GM23338 (cell line): ENCODE data around the gene PLA2G7. TPM values are rescaled to one million over a fixed set of nuclear protein-coding genes. Genes with fewer than 3 reads are reported as not detected.

Source experiments
- ATAC-seq: fragments of 200-7000 bp; cut with Tn5 transposase; 3 replicates; pipeline ENCODE4 v1.9.1; 2020
- DNase-seq: peaks from one replicate; pipeline ENCODE4 v3.0.0-alpha.2; 2015; ENCODE audit warnings: low spot score
- H2AFZ ChIP-seq: fragments of 200-600 bp; sonication (generic); 2 replicates; pipeline ENCODE4 v1.8.0; 2016; ENCODE audit warnings: antibody characterized with exemption, mild to moderate bottlenecking, moderate library complexity
- H3F3A ChIP-seq: fragments of 200-600 bp; sonication (generic); replicated peaks from 2 replicates; pipeline ENCODE4 v1.8.0; 2017; ENCODE audit warnings: antibody characterized with exemption, mixed run types, low read depth
- H3K27ac ChIP-seq: fragments of 200-600 bp; sonication (generic); 2 replicates; pipeline ENCODE4 v1.6.1; 2016; ENCODE audit warnings: low read depth
- H3K27me3 ChIP-seq: fragments of 200-600 bp; sonication (generic); 2 replicates; pipeline ENCODE4 v1.8.0; 2016; ENCODE audit warnings: mild to moderate bottlenecking, mixed run types, moderate library complexity; ENCODE audit not compliant: insufficient read depth
- H3K36me3 ChIP-seq: fragments of 200-600 bp; sonication (generic); 2 replicates; pipeline ENCODE4 v1.8.0; 2016; ENCODE audit warnings: mild to moderate bottlenecking; ENCODE audit not compliant: insufficient read depth
- H3K4me1 ChIP-seq: fragments of 200-600 bp; sonication (generic); 2 replicates; pipeline ENCODE4 v1.8.0; 2016; ENCODE audit warnings: mild to moderate bottlenecking, moderate library complexity; ENCODE audit not compliant: insufficient read depth
- H3K4me2 ChIP-seq: fragments of 200-600 bp; sonication (generic); 2 replicates; pipeline ENCODE4 v1.7.1; 2017; ENCODE audit warnings: mixed run types
- H3K4me3 ChIP-seq: fragments of 200-600 bp; sonication (generic); 2 replicates; pipeline ENCODE4 v1.6.1; 2016; ENCODE audit warnings: mixed run types
- H3K79me2 ChIP-seq: fragments of 200-600 bp; sonication (generic); replicated peaks from 2 replicates; pipeline ENCODE4 v1.8.0; 2017; ENCODE audit warnings: mild to moderate bottlenecking; ENCODE audit not compliant: insufficient read depth
- H3K9me2 ChIP-seq: fragments of 200-600 bp; sonication (generic); 2 replicates; pipeline ENCODE4 v1.8.0; 2017; ENCODE audit not compliant: insufficient read depth
- H4K20me1 ChIP-seq: fragments of 200-600 bp; sonication (generic); replicated peaks from 2 replicates; pipeline ENCODE4 v1.8.0; 2017; ENCODE audit warnings: mild to moderate bottlenecking; ENCODE audit not compliant: insufficient read depth
- H3K27ac Mint-ChIP-seq: 2 replicates; pipeline ENCODE4 v1.8.0; 2020; ENCODE audit warnings: inconsistent platforms, mild to moderate bottlenecking, moderate library complexity, mixed read lengths
- H3K27me3 Mint-ChIP-seq: 3 replicates; pipeline ENCODE4 v1.8.0; 2022; ENCODE audit warnings: low read depth, mild to moderate bottlenecking, moderate library complexity, mixed read lengths, inconsistent platforms; ENCODE audit not compliant: insufficient read depth, poor library complexity
- H3K36me3 Mint-ChIP-seq: 3 replicates; pipeline ENCODE4 v1.8.0; 2021; ENCODE audit warnings: low read depth, mild to moderate bottlenecking, inconsistent platforms, moderate library complexity, mixed read lengths
- H3K4me1 Mint-ChIP-seq: 3 replicates; pipeline ENCODE4 v1.8.0; 2020; ENCODE audit warnings: mild to moderate bottlenecking, inconsistent platforms, mixed read lengths
- H3K4me3 Mint-ChIP-seq: 3 replicates; pipeline ENCODE4 v1.8.0; 2021; ENCODE audit warnings: moderate library complexity, mild to moderate bottlenecking, inconsistent platforms, mixed read lengths
- H3K9me3 Mint-ChIP-seq: 3 replicates; pipeline ENCODE4 v1.8.0; 2020; ENCODE audit warnings: moderate library complexity, mild to moderate bottlenecking, inconsistent platforms, mixed read lengths
- CREB1 ChIP-seq: fragments of 250-450 bp; sonication (Bioruptor Pico); IDR thresholded peaks from 2 replicates; pipeline ENCODE4 v1.5.0; 2020; ENCODE audit warnings: low read depth, mild to moderate bottlenecking, moderate library complexity
- EZH2 ChIP-seq: fragments of 200-600 bp; sonication (generic); IDR thresholded peaks from one replicate; pipeline ENCODE4 v1.8.0; 2017; ENCODE audit warnings: antibody characterized with exemption, mild to moderate bottlenecking, low read depth; ENCODE audit not compliant: unreplicated experiment
- EZH2phosphoT487 ChIP-seq: fragments of 200-600 bp; sonication (generic); IDR thresholded peaks from one replicate; pipeline ENCODE4 v1.8.1; 2018; ENCODE audit warnings: antibody characterized with exemption; ENCODE audit not compliant: unreplicated experiment
- JUNB ChIP-seq: IDR thresholded peaks from one replicate; pipeline ENCODE4 v1.6.1; 2016; ENCODE audit warnings: antibody characterized with exemption; ENCODE audit not compliant: unreplicated experiment
- POLR2AphosphoS5 ChIP-seq: IDR thresholded peaks from 2 replicates; pipeline ENCODE4 v1.6.1; 2016; ENCODE audit warnings: antibody characterized with exemption, low read depth
- STAT1 ChIP-seq: IDR thresholded peaks from one replicate; pipeline ENCODE4 v1.6.1; 2016; ENCODE audit warnings: antibody characterized with exemption; ENCODE audit not compliant: unreplicated experiment
- ZNF331 ChIP-seq: fragments of 250-450 bp; sonication (Bioruptor Pico); IDR thresholded peaks from 2 replicates; pipeline ENCODE4 v1.5.0; 2020; ENCODE audit warnings: low read depth, mild to moderate bottlenecking, moderate library complexity
- polyA plus RNA-seq: library from polyadenylated mRNA; unstranded; fragments of >200 nt; fragmentation: Nextera tagmentation; extraction: Ambion mirVana; gene quantifications from 2 replicates; pipeline ENCODE4 v1.2.1, GENCODE V29; 2016
- total RNA-seq: library from RNA; depleted of rRNA; stranded (reverse); fragments of >200 nt; shearing (Covaris generic); gene quantifications from 2 replicates; pipeline ENCODE4 v1.2.3, GENCODE V29; 2014
- TF ChIP-seq, protein P1 (sequence below): fragments of 250-450 bp; sonication (Bioruptor Pico); IDR thresholded peaks from 2 replicates; pipeline ENCODE4 v1.5.0; 2020; ENCODE audit warnings: mild to moderate bottlenecking, moderate library complexity
- TF ChIP-seq, protein P2 (sequence below): IDR thresholded peaks from 2 replicates; pipeline ENCODE4 v1.6.1; 2016; ENCODE audit warnings: antibody characterized with exemption

The PLA2G7 gene
- total and polyA plus RNA-seq, 2 experiments from 2014 or later: 2.4 to 2.8 TPM

DNA sequence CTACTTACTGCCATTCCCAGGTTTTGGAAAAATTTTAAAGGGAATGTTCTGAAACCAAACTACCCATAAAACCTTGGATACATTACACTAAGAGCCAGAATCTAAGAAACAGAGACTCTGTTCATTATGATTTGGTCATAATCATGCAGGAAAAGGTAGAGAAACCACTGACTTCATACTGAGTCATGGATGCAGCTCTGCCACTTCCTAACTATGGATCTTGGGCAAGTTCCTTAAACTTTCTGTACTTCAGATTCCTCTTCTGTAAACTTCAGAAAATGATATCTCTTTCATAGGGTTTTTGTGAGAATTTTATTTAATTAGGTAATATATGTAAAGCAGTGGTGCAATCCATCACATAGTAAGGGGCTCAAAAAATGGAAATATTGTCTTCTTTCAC, 20.0 kb downstream of the PLA2G7 start (continued):
- TF ChIP-seq, protein P1, sequence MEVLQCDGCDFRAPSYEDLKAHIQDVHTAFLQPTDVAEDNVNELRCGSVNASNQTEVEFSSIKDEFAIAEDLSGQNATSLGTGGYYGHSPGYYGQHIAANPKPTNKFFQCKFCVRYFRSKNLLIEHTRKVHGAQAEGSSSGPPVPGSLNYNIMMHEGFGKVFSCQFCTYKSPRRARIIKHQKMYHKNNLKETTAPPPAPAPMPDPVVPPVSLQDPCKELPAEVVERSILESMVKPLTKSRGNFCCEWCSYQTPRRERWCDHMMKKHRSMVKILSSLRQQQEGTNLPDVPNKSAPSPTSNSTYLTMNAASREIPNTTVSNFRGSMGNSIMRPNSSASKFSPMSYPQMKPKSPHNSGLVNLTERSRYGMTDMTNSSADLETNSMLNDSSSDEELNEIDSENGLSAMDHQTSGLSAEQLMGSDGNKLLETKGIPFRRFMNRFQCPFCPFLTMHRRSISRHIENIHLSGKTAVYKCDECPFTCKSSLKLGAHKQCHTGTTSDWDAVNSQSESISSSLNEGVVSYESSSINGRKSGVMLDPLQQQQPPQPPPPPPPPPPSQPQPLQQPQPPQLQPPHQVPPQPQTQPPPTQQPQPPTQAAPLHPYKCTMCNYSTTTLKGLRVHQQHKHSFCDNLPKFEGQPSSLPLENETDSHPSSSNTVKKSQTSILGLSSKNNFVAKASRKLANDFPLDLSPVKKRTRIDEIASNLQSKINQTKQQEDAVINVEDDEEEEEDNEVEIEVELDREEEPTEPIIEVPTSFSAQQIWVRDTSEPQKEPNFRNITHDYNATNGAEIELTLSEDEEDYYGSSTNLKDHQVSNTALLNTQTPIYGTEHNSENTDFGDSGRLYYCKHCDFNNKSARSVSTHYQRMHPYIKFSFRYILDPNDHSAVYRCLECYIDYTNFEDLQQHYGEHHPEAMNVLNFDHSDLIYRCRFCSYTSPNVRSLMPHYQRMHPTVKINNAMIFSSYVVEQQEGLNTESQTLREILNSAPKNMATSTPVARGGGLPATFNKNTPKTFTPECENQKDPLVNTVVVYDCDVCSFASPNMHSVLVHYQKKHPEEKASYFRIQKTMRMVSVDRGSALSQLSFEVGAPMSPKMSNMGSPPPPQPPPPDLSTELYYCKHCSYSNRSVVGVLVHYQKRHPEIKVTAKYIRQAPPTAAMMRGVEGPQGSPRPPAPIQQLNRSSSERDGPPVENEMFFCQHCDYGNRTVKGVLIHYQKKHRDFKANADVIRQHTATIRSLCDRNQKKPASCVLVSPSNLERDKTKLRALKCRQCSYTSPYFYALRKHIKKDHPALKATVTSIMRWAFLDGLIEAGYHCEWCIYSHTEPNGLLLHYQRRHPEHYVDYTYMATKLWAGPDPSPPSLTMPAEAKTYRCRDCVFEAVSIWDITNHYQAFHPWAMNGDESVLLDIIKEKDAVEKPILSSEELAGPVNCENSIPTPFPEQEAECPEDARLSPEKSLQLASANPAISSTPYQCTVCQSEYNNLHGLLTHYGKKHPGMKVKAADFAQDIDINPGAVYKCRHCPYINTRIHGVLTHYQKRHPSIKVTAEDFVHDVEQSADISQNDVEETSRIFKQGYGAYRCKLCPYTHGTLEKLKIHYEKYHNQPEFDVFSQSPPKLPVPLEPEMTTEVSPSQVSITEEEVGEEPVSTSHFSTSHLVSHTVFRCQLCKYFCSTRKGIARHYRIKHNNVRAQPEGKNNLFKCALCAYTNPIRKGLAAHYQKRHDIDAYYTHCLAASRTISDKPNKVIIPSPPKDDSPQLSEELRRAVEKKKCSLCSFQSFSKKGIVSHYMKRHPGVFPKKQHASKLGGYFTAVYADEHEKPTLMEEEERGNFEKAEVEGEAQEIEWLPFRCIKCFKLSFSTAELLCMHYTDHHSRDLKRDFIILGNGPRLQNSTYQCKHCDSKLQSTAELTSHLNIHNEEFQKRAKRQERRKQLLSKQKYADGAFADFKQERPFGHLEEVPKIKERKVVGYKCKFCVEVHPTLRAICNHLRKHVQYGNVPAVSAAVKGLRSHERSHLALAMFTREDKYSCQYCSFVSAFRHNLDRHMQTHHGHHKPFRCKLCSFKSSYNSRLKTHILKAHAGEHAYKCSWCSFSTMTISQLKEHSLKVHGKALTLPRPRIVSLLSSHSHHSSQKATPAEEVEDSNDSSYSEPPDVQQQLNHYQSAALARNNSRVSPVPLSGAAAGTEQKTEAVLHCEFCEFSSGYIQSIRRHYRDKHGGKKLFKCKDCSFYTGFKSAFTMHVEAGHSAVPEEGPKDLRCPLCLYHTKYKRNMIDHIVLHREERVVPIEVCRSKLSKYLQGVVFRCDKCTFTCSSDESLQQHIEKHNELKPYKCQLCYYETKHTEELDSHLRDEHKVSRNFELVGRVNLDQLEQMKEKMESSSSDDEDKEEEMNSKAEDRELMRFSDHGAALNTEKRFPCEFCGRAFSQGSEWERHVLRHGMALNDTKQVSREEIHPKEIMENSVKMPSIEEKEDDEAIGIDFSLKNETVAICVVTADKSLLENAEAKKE: no peak
- no peak for TF ChIP-seq EZH2phosphoT487

DNA sequence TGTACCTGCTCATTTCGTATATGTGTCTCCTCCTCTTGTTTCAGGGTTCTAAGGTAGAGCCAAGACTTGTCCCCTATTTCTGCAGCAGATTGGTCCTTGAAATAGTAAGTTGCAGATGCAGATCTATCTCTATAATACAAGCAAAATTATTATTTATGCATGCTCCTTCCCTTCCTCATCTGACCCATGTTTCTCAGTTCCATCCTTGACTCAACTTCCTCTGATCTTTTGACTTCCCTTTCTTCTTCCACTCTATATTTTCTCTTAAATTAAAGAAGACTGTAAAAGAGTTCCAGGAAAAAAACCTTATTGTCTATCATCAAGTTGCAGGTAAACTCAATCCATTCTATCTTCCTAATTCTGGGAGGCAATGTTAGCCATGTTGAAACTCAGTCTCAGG, 23.7 kb downstream of the PLA2G7 start:
- Histone ChIP-seq H3K4me3 (no peak overlapping the region), H3K9me2 (no peaks in the 10 kb centered on the region), H3K36me3 (no peaks in the 10 kb centered on the region), H2AFZ (no peak overlapping the region), H3K4me2 (no peak overlapping the region), H3K27ac (no peak overlapping the region), H3K27me3 (no peaks in the 10 kb centered on the region), H4K20me1 (no peaks in the 10 kb centered on the region), H3F3A (no peaks in the 10 kb centered on the region), H3K79me2 (no peaks in the 10 kb centered on the region), H3K4me1 (no peaks in the 10 kb centered on the region)
- Mint-ChIP-seq H3K9me3 (no peaks in the 10 kb centered on the region), H3K36me3 (no peaks in the 10 kb centered on the region), H3K4me3 (no peak overlapping the region), H3K4me1 (no peaks in the 10 kb centered on the region), H3K27ac (no peak overlapping the region), H3K27me3 (no peaks in the 10 kb centered on the region)
- no peak for ATAC-seq
- no peak for DNase-seq
- no peak for TF ChIP-seq CREB1
- TF ChIP-seq POLR2AphosphoS5: no peak
- no peak for TF ChIP-seq EZH2phosphoT487
- TF ChIP-seq, protein P2, sequence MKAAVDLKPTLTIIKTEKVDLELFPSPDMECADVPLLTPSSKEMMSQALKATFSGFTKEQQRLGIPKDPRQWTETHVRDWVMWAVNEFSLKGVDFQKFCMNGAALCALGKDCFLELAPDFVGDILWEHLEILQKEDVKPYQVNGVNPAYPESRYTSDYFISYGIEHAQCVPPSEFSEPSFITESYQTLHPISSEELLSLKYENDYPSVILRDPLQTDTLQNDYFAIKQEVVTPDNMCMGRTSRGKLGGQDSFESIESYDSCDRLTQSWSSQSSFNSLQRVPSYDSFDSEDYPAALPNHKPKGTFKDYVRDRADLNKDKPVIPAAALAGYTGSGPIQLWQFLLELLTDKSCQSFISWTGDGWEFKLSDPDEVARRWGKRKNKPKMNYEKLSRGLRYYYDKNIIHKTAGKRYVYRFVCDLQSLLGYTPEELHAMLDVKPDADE: no peak
- TF ChIP-seq, protein P1: no peak
- no peak for TF ChIP-seq EZH2
- TF ChIP-seq ZNF331 (CRISPR knock-in tag): no peak
- TF ChIP-seq JUNB: no peak
- TF ChIP-seq STAT1: no peak
